ENCODE measurements around the gene NDUFB6.
A peak's percentile ranks its signal among the peaks of the same experiment; 100 is the strongest.
"Not testable (repeated sequence)": the region's sequence is repeated elsewhere in the genome, so short reads cannot be mapped to it uniquely, and the experiment has no call there.

NDUFB6 gene

GRCh38 chr9:32570262-32570661, 2.7 kb downstream of the NDUFB6 start:
- DNase-seq: no peak

DNA sequence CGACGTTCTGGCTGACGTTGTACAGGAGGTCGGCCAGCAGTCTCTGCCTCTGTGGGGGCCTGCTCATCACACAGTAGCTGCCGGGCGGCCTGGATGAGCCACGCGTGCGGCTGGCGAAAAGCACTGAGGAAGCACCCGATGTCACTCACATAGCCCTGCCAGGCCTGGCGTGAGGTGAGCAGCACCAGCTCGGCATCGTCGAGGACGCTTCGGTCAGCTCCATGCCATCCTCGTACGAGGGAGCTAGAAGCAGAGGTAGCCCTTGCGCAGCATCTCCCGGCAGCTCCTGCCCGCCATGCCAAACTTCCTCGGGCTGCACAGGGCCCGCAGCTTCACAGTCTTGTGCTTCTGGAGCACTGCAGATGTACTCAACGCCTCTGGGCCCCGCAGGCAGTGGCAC, 6.2 kb downstream of the NDUFB6 start:
- no peak for DNase-seq

GRCh38 chr9:32565967-32566366, 7.0 kb downstream of the NDUFB6 start:
- DNase-seq: no peak

- DNase-seq: no peak
Measured at GRCh38 chr9:32558408-32558934, 14.5 kb downstream of the NDUFB6 start.

DNA sequence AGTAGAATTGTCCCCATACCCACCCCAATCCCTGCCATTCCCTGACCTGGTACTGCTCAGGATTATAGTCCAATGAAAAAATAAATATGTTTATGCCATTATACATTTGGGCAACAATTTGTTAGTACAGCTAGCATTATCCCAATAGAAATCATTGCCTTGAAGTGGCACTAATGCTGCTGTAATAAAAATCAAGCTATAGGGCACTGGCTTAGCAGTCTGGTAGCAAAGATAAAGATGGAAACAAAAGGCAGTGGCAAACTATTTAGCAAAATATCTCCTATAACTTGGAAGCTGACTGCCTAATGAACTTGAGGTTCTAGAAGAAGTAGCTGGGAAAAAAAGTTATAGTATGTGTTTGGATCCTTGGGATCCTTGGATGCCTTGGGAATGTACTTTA, 18.4 kb downstream of the NDUFB6 start:
- DNase-seq: no peak

GRCh38 chr9:32554107-32554506, 18.9 kb downstream of the NDUFB6 start:
- DNase-seq: no peak

GRCh38 chr9:32552172-32552872, 20.6 kb downstream of the NDUFB6 start, which contains the start of the genes SMIM27 and TOPORS:
TSS of gene SMIM27 (plus strand) at chr9:32552327. CDS start at chr9:32552435, 108 bp downstream.
TSS of gene TOPORS (minus strand) at chr9:32552586. CDS start at chr9:32552436, 150 bp downstream.
- DNase-seq: peak; percentile 96

DNA sequence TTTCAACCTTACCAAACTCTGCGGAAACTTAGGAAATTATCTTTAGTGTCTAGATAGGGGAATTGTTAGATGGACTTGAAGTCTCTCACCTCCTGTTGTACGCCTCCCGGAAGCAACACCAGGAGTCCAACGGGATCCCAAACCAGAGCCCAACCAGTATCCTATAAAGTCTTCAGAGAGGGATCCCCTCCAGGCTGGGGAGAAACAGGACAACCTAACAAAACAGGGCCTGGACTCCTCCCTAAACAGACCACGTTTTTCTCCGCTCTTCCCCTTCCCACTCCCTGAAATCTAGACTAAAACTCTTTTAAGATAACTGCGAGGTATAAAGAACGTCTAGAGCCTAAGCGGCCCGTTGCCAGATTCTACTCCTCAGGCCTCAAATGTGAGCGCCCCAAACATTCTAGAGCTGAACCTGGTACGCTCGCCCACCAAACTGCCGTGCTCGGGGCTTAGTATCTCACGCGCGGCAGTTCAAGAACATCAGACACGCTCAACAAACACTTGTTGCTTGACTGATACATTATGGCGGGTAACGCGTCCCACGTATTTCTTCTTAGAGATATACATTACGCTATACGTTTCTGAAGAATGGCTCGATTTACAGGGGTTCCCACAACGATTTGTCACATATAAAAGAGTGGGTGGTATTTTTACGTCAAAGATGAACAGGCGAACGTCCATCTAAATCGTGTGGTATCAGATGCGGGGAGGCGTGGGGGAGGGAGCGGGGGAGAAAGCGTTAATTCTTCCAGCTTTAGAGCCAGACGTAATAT, 21.5 kb downstream of the NDUFB6 start:
- DNase-seq: peak; percentile 78

GRCh38 chr9:32550562-32551275, 22.2 kb downstream of the NDUFB6 start:
- peak; percentile 89 for DNase-seq

GRCh38 chr9:32550150-32550561, 22.8 kb downstream of the NDUFB6 start:
- peak; percentile 30 for DNase-seq

DNA sequence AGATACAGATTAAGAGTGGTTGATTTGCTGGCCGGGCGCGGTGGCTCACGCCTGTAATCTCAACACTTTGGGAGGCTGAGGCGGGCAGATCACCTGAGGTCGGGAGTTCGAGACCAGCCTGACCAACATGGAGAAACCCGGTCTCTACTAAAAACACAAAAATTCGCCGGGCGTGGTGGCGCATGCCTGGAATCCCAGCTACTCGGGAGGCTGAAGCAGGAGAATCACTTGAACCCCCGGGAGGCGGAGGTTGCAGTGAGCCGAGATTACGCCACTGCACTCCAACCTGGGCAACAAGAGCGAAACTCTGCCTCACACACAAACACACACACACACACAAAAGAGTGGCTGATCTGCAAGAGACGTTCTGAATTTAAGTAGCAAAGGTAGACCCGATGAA, 24.7 kb downstream of the NDUFB6 start:
- DNase-seq: not testable (repeated sequence)

- no peak for DNase-seq
Measured at GRCh38 chr9:32545884-32546283, 27.1 kb downstream of the NDUFB6 start.

GRCh38 chr9:32543047-32543446, 29.9 kb downstream of the NDUFB6 start:
- no peak for DNase-seq

DNA sequence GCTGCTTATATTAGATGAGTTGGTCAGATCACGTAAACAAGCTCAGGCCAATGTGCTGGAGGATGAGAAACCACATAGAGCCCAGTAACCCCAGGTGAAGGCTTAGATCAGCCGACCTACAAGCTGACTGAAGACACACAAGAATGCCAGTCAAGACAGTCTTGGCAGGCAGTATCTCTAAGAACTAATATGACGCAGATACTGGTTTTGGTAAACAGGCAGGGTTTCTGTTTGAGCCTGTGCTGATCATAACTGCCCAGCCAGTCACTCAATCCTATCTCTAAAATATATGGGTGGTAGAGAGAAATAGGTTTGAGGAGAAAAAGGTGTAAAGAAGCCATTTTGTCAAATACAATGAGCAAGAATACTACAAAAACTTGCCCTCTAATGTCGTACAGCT, 39.1 kb downstream of the NDUFB6 start:
- DNase-seq: no peak

DNA sequence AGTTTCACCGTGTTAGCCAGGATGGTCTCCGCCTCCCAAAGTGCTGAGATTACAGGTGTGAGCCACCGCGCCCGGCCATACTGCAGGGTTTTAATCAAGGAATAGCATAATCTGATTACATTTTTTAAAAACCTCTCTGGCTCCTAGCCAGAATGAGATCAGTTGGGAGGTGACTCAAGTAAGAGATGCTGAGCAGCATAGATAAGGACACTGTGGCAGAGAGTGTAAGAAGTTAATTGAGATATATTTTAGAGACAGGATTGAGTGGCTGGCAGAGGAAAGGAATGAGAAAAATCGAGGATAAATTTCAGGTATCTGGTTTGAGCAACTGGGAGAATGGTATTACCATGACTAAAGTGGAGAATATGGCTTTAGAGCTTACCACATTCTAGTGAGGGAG, 39.6 kb downstream of the NDUFB6 start:
- DNase-seq: no peak

DNA sequence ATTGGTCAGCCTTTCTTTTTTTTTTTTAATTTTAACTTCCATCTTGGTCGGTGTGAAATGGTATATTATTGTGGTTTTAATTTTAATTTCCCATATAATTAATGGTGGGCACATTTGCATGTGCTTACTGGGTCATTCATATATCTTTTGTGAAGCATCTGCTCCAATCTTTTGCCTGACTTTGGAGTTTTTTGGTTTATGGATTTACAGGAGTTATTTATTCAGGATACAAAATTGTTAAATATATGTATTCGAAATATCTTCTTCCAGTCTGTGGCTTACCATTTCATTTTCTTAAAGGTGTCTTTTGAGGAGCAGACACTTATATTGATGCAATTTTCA, 46.3 kb downstream of the NDUFB6 start:
- no peak for DNase-seq

GRCh38 chr9:32526041-32526706, 46.8 kb downstream of the NDUFB6 start, which contains the start of gene RIGI:
TSS of gene RIGI (minus strand) at chr9:32526196. CDS start at chr9:32526166, 30 bp downstream.
- peak; percentile 96 for DNase-seq

DNA sequence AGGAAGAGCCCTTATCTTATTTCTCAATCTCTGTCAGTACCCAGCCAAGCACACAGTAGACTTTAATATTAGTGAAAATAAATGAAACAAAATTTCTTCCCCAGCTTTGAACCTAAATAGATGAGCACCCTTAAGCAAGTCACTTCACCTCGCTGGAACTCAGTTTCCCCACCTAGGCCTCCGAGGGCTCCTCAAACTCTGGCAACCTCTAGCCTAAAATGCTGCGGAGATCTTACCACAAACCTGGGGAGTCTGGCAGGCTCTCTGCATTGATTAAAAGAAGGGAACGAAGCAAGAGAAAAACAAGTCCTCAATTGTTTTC, 47.3 kb downstream of the NDUFB6 start:
- no peak for DNase-seq

- DNase-seq: peak; percentile 49
Measured at GRCh38 chr9:32524892-32525708, 47.9 kb downstream of the NDUFB6 start.

- not testable (repeated sequence) for DNase-seq
Measured at GRCh38 chr9:32524558-32524891, 48.4 kb downstream of the NDUFB6 start.

DNA sequence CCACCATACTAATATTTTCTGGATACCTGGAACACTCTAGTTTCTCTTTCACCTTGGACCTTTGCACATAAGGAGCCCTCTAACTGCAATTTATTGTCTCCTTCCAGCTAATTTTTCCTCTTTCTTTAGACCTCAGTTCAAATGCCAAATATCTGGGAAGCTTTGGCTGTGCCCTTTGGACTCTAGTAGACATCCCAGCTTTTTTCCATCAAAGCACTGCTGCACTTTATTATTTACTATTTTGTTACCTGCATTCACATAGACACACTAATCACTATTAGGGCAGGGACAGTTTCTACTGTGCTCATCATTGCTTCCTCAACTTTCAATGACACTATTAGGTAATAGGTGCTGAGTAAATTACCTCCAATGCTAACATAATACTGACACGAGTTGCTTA, 49.0 kb downstream of the NDUFB6 start:
- DNase-seq: no peak

DNA sequence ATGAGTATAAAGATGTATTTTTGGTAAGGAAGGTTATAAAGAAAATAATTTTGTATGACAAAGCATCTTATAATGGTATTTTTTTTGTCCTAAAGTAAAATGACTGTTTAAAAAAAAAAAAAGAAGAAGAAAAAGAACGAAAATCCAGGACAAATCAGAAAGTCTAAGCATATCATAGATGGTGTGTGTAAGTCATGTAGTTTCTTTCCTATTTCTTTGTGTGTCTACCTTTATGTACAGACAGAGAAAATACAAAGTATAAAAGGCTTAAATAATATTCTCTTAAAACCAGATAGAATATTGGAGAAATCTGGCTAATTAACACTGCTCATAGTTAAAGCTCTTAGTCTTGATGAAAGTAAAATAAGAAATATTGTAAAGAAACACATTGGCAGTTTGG, 54.7 kb downstream of the NDUFB6 start:
- DNase-seq: no peak

Measured in DMS53 (cell line).